NOMO-1 (cell line): ENCODE data around the gene CLEC11A.
"Not testable (repeated sequence)": the region's sequence is repeated elsewhere in the genome, so short reads cannot be mapped to it uniquely, and the experiment has no call there.

ENCODE experiments used
- DNase-seq, 2 experiments: peaks; one replicate each; lab custom pipeline; 2025; ENCODE audit not compliant: unreplicated experiment in 2 of 2; lab: John Stamatoyannopoulos, UW

CLEC11A gene

GRCh38 chr19:50721441-50722137, 1.6 kb upstream of the CLEC11A start:
- no peak for DNase-seq

- peak; percentile 25 to 45 for DNase-seq
Measured at GRCh38 chr19:50722201-50723013, 757 bp upstream of the CLEC11A start.

GRCh38 chr19:50723735-50724521, 764 bp downstream of the CLEC11A start:
- DNase-seq = no peak

DNA sequence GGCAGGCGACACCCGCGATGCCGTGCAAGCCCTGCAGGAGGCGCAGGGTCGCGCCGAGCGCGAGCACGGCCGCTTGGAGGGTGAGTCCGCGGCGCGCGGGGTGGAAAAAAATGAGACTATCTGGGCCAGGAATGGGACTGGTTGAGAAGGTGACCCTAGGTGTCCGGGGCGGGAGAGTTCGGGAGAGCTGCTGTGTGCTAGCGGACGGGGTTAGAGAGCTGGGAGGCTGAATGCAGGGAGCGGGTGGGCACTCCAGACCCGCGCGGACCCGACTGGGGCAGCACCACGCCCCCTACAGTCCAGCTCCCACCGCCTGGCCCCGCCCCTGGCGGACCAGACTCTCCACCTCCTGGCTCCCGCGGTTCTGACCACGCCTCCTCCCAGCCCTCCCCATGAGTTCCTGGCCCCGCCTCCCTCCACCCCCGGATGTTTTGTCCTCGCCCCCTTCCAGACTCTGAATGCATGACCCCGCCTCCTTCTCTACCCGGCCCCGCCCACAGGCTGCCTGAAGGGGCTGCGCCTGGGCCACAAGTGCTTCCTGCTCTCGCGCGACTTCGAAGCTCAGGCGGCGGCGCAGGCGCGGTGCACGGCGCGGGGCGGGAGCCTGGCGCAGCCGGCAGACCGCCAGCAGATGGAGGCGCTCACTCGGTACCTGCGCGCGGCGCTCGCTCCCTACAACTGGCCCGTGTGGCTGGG, 1.5 kb downstream of the CLEC11A start:
- peak; percentile 98 to 99 for DNase-seq

- no peak for DNase-seq
Measured at GRCh38 chr19:50725218-50725910, 2.2 kb downstream of the CLEC11A start.

- no peak for DNase-seq
Measured at GRCh38 chr19:50725911-50726230, 2.7 kb downstream of the CLEC11A start.

DNA sequence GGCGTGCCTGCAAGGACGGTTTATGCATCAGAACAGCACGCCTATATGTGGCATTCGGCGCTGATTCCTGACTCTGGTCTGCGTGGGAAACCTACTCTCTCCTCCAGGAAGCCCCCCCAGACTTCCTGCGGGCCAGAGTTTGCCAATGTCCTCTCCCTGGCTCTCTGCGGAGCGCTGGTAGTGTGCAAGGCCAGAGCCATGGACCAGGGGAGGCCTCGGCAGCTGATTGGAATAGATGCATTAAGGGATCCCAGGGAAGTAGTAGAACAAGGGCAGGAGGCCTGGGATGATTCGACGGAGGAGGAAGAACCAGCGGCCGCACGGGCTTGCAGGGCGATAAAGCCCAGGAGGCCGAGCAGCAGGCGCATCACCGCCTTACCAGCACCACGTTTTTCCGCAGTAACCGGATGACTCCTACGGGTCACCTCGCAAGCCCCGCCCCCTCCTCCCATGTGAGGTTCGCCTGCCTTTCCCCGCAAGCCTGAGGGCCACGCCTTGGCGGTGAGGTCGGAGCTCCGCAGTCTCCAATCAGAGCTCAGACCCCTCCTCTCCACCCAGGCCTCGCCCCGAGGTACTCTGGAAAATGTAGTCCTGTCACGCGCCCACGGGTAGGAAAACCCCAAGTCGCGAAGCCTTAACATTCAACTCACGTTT, 5.0 kb downstream of the CLEC11A start:
- peak; percentile 97 for DNase-seq

DNA sequence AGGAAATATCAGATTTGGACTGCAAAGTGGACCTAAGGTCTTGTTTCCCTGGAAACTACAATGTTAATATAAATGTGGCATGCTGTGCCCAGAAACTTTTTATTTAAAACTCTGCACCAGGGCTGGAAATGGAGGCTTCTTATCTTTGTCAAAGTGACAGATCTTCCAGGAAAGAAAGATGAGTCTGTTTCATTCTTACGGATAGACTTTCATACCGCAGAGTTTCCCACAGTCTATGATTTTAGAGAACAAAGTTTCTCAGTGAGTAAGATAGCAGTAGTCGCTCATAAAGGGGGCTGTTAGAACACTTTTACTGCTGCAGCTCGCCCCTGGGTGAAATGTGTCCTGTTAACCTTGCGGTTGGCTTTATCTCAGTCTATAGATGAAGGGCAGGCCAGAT, 6.7 kb downstream of the CLEC11A start:
- peak in 1 of 2 experiments; percentile 18 for DNase-seq

DNA sequence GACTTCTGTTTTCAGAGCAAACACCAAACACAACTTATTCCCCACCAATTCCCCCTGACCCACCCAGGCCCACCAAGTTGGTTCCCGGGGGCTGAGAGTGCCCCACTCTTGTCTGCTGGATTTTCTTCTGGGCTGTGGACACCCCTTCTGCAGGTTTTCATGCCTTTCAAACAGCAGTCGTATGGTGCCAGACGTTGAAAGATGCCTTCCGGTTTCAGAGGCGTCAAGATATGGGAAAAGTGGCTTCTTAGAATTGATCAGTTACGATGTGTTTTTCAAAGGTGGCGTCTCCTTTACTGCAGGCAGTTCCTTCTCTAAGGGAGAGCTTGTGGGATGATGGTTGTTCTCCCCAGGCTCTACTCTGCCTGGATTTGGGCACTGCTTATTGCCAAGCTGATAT, 12.7 kb downstream of the CLEC11A start:
- no peak for DNase-seq

DNA sequence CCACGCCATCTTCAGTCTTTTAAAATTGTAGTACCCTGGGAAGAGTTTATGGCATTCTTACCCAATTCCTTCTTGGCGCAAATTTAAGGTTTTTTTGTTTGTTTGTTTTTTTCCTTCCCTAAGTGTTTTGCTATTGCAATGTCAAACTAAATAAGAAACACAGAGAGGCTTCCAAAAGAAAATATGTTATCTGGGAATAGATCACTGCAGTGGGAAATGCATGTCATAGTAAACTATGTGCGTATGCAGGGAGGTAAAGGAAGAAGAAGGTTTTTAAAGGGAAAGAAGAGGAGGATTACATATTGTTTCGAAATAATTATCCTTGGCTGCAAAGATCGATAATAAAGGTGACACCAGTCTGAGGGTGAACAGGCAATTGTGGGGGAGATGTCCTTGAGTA, 13.2 kb downstream of the CLEC11A start:
- DNase-seq = no peak

GRCh38 chr19:50739132-50739913, 16.2 kb downstream of the CLEC11A start:
- peak in 1 of 2 experiments; percentile 25 for DNase-seq

DNA sequence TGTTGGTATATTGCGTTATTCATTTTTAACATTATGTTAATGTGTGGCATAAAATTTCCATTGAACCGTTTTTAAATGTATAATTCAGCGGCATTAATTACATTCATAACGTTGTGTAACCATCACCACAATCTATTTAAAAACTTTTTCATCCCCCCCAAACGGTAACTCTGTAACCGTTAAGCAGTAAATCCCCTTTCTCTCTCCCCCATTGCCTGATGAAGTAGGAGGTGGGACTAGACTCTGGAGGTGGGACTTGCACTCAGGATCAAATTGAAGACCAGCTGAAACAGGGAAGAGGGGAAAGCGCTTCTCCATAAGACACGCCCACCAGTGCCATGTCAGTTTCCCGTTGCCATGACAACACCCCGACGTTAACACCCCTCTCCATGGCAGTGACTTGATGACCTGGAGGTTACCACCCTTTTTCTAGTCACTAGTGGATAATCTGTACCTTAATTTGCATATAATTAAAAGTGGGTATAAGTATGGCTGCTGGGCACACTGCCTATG, 16.8 kb downstream of the CLEC11A start:
- DNase-seq = peak; percentile 96

- no peak for DNase-seq
Measured at GRCh38 chr19:50741179-50741933, 18.2 kb downstream of the CLEC11A start.

GRCh38 chr19:50743537-50743936, 20.4 kb downstream of the CLEC11A start:
- no peak for DNase-seq

DNA sequence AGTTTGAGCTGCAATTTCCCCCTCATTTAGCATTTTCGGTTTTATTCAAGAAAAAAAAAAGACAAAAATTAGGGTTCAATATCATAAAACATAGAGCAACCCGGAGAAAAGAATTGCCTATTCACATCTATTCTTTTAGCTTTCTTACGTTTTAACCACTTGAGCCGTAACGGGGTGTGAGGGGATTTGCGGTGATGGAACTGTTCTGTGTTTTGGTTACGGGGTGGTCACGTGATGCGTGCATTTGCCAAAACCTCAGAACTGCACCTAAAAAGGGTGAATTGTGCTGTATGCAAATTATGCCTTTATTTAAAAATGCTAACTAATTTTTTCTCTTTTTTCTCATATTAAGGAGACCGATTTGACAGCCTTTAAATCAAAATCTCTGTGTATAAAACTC, 22.1 kb downstream of the CLEC11A start:
- no peak for DNase-seq

DNA sequence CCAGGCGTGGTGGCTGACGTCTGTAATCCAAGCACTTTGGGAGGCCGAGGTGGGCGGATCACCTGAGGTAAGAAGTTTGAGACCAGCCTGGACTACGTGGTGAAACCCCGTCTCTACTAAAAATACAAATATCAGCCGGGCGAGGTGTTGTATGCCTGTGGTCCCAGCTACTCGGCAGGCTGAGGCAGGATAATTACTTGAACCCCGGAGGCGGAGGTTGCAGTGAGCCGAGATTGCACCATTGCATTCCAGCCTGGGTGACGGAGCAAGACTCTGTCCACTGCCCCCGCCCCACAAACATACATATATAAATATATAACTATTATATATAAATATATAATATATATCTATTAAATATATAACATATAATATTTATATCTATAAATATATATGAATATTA, 24.0 kb downstream of the CLEC11A start:
- DNase-seq = not testable (repeated sequence)

GRCh38 chr19:50749490-50749889, 26.3 kb downstream of the CLEC11A start:
- DNase-seq = no peak

DNA sequence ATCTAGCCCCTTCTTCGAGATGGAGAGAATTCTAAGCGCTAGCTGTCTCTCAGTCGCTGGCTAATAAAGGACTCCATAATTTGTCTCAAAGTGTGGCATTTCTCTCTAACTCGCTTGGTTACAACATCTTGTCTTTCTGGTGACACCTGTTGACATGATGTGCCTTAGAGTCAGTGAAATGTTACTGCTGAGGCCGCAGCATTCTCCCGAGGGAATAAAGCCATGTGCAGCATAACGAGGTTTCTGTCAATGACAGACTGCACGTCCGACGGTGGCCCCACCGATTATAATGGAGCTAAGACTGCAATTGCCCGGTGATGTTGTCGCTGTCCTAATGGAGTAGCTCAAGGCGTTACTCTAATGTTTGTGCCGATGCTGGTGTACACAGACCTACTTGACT, 26.8 kb downstream of the CLEC11A start:
- no peak for DNase-seq
